ENCODE data around the gene CCR6. TPM values are rescaled to one million over a fixed set of nuclear protein-coding genes. Genes with fewer than 3 reads are reported as not detected.

The CCR6 gene
- total and polyA plus RNA-seq, 2 of the 13 experiments (the other 11 are each of a cell fraction or from before 2014, with no cell fraction given): 4.5 to 8.7 TPM

DNA sequence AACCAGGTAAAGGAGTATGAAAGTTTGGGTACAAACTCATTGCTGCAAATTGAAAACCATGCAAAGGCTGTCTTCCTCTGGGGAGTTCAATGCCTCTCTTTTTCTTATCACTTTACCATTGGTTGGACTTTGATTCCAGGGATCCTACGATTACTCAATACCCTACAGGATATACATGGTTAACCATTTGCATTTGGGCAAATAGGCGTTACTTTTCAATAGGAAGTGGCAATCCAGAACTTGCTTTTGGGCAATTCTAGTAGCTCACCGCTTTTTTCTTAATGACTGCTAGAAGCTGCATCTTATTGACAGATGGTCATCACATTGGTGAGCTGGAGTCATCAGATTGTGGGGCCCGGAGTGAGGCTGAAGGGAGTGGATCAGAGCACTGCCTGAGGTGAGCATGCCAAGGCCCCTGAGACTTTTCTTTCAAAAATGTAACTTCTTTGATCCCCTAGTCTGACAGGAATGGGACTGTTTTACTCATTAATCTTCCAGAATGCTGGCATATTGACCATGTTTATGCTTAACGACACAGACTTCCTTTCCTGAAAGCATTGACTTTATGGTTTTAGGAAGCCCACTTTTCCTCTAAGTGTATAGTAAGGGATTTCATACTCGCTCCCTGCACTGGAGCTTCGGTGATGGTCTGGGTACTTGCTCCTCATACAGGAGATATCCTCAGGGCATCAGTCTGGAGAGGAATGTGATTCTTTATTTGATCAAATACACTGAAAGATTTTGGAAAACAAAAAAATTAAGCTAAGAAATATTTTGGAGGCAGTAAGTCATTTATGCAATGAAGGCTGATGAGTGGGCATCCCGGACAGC lies at the start of gene CCR6 (continued):
- TF ChIP-seq ZMYM4 (CRISPR knock-in tag; IDR thresholded peaks at IDR 0.05): peak; percentile 75
- TF ChIP-seq, protein P1, sequence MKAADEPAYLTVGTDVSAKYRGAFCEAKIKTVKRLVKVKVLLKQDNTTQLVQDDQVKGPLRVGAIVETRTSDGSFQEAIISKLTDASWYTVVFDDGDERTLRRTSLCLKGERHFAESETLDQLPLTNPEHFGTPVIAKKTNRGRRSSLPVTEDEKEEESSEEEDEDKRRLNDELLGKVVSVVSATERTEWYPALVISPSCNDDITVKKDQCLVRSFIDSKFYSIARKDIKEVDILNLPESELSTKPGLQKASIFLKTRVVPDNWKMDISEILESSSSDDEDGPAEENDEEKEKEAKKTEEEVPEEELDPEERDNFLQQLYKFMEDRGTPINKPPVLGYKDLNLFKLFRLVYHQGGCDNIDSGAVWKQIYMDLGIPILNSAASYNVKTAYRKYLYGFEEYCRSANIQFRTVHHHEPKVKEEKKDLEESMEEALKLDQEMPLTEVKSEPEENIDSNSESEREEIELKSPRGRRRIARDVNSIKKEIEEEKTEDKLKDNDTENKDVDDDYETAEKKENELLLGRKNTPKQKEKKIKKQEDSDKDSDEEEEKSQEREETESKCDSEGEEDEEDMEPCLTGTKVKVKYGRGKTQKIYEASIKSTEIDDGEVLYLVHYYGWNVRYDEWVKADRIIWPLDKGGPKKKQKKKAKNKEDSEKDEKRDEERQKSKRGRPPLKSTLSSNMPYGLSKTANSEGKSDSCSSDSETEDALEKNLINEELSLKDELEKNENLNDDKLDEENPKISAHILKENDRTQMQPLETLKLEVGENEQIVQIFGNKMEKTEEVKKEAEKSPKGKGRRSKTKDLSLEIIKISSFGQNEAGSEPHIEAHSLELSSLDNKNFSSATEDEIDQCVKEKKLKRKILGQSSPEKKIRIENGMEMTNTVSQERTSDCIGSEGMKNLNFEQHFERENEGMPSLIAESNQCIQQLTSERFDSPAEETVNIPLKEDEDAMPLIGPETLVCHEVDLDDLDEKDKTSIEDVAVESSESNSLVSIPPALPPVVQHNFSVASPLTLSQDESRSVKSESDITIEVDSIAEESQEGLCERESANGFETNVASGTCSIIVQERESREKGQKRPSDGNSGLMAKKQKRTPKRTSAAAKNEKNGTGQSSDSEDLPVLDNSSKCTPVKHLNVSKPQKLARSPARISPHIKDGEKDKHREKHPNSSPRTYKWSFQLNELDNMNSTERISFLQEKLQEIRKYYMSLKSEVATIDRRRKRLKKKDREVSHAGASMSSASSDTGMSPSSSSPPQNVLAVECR (CRISPR knock-in tag; IDR thresholded peaks at IDR 0.05; ENCODE audit: borderline replicate concordance): peak; percentile 61; the same call in 1 of the 2 replicates
- TF ChIP-seq SMARCC2 (IDR thresholded peaks at IDR 0.05): no peak
- TF ChIP-seq, protein P2, sequence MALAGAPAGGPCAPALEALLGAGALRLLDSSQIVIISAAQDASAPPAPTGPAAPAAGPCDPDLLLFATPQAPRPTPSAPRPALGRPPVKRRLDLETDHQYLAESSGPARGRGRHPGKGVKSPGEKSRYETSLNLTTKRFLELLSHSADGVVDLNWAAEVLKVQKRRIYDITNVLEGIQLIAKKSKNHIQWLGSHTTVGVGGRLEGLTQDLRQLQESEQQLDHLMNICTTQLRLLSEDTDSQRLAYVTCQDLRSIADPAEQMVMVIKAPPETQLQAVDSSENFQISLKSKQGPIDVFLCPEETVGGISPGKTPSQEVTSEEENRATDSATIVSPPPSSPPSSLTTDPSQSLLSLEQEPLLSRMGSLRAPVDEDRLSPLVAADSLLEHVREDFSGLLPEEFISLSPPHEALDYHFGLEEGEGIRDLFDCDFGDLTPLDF (CRISPR knock-in tag; IDR thresholded peaks at IDR 0.05): no peak
- TF ChIP-seq ZNF703 (CRISPR knock-in tag; IDR thresholded peaks at IDR 0.05; ENCODE audit: borderline replicate concordance): no peak
- TF ChIP-seq SP1 (IDR thresholded peaks at IDR 0.05): no peak
- no peak for TF ChIP-seq SP1 (CRISPR knock-in tag; IDR thresholded peaks at IDR 0.05)
- no peak for TF ChIP-seq MTF1 (CRISPR knock-in tag; IDR thresholded peaks at IDR 0.05)
- TF ChIP-seq, protein P3, sequence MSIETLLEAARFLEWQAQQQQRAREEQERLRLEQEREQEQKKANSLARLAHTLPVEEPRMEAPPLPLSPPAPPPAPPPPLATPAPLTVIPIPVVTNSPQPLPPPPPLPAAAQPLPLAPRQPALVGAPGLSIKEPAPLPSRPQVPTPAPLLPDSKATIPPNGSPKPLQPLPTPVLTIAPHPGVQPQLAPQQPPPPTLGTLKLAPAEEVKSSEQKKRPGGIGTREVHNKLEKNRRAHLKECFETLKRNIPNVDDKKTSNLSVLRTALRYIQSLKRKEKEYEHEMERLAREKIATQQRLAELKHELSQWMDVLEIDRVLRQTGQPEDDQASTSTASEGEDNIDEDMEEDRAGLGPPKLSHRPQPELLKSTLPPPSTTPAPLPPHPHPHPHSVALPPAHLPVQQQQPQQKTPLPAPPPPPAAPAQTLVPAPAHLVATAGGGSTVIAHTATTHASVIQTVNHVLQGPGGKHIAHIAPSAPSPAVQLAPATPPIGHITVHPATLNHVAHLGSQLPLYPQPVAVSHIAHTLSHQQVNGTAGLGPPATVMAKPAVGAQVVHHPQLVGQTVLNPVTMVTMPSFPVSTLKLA (IDR thresholded peaks at IDR 0.05): no peak
- TF ChIP-seq, protein P4, sequence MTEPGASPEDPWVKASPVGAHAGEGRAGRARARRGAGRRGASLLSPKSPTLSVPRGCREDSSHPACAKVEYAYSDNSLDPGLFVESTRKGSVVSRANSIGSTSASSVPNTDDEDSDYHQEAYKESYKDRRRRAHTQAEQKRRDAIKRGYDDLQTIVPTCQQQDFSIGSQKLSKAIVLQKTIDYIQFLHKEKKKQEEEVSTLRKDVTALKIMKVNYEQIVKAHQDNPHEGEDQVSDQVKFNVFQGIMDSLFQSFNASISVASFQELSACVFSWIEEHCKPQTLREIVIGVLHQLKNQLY (CRISPR knock-in tag; IDR thresholded peaks at IDR 0.05): peak; percentile 81
- TF ChIP-seq FOSL1 (CRISPR knock-in tag; IDR thresholded peaks at IDR 0.05; ENCODE audit: borderline replicate concordance): no peak
- TF ChIP-seq ZBTB1 (CRISPR knock-in tag; IDR thresholded peaks at IDR 0.05; ENCODE audit: borderline replicate concordance): no peak
- TF ChIP-seq, protein P5, sequence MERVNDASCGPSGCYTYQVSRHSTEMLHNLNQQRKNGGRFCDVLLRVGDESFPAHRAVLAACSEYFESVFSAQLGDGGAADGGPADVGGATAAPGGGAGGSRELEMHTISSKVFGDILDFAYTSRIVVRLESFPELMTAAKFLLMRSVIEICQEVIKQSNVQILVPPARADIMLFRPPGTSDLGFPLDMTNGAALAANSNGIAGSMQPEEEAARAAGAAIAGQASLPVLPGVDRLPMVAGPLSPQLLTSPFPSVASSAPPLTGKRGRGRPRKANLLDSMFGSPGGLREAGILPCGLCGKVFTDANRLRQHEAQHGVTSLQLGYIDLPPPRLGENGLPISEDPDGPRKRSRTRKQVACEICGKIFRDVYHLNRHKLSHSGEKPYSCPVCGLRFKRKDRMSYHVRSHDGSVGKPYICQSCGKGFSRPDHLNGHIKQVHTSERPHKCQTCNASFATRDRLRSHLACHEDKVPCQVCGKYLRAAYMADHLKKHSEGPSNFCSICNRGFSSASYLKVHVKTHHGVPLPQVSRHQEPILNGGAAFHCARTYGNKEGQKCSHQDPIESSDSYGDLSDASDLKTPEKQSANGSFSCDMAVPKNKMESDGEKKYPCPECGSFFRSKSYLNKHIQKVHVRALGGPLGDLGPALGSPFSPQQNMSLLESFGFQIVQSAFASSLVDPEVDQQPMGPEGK (CRISPR knock-in tag; IDR thresholded peaks at IDR 0.05): peak; percentile 68
- no peak for TF ChIP-seq ZNF564 (CRISPR knock-in tag; IDR thresholded peaks at IDR 0.05)
- TF ChIP-seq KLF9 (CRISPR knock-in tag; IDR thresholded peaks at IDR 0.05; ENCODE audit: low read depth): no peak
- peak; percentile 59; the same call in 1 of the 2 replicates for TF ChIP-seq KMT2A (CRISPR knock-in tag; IDR thresholded peaks at IDR 0.05)
- TF ChIP-seq AKAP8 (CRISPR knock-in tag; IDR thresholded peaks at IDR 0.05): no peak
- TF ChIP-seq, protein P6, sequence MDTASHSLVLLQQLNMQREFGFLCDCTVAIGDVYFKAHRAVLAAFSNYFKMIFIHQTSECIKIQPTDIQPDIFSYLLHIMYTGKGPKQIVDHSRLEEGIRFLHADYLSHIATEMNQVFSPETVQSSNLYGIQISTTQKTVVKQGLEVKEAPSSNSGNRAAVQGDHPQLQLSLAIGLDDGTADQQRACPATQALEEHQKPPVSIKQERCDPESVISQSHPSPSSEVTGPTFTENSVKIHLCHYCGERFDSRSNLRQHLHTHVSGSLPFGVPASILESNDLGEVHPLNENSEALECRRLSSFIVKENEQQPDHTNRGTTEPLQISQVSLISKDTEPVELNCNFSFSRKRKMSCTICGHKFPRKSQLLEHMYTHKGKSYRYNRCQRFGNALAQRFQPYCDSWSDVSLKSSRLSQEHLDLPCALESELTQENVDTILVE (CRISPR knock-in tag; IDR thresholded peaks at IDR 0.05): peak; percentile 53
- TF ChIP-seq MLLT10 (CRISPR knock-in tag; IDR thresholded peaks at IDR 0.05): no peak

All from HepG2 (cell line).